Caki2 (cell line): Measurements from ENCODE around the gene CSNK1A1. TPM values are rescaled to one million over a fixed set of nuclear protein-coding genes. Genes with fewer than 3 reads are reported as not detected.
A peak's percentile ranks its signal among the peaks of the same experiment; 100 is the strongest.
"Not testable (repeated sequence)": the region's sequence is repeated elsewhere in the genome, so short reads cannot be mapped to it uniquely, and the experiment has no call there.

Experiments
- DNase-seq: peaks from one replicate; pipeline ENCODE4 v3.0.0-alpha.2; 2015; ENCODE audit warnings: low read depth
- in situ Hi-C: cut with HindIII; loops from 2 replicates; pipeline ENCODE4 v1.10.0; 2016; ENCODE audit warnings: low sequenced_read_pairs, low pct_unique_long_range_greater_than_20kb, mixed read lengths
- total RNA-seq: library from RNA; depleted of rRNA; stranded (reverse); fragments of >200 nt; shearing (Covaris generic); gene quantifications from 2 replicates; pipeline ENCODE4 v1.2.3, GENCODE V29; 2014; ENCODE audit warnings: low replicate concordance

The CSNK1A1 gene
- total RNA-seq, 1 experiment from 2014 or later = 199 TPM

DNA sequence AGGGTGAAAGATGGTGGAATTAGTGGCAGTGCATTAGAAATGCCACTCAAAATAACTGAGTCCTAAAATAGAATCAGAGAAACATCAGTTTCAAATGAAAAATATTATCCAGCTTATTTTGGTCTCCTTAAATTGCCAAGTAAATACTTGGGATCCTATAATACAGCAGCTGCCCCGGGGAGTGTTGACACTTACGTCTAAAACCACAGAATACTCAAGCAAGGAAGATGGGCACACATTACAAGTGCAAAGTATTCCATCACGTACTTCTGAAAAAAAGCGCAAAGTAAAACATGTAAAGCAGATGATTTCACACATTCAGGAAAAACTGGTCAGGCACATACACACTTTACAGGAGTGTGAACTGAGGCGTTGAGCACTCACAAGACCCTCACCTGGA, 27.7 kb upstream of the CSNK1A1 start:
- no peak for DNase-seq
- in situ Hi-C loops = no loop called here

DNA sequence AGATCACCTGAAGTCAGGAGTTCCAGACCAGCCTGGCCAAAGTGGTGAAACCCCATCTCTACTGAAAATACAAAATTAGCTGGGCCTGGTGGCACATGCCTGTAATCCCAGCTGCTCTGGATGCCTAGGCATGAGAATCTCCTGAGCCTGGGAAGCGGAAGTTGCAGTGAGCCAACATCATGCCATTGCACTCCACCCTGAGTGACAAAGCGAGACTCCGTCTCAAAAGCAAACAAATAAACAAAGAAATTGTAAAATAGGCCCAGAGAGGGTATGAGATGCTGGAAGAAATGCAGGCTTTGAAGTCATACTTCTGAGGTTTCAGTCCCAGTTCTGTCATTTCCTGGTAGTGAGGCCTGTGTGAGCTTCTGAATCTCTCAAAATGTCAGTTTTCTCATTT, 24.8 kb upstream of the CSNK1A1 start:
- DNase-seq = no peak

DNA sequence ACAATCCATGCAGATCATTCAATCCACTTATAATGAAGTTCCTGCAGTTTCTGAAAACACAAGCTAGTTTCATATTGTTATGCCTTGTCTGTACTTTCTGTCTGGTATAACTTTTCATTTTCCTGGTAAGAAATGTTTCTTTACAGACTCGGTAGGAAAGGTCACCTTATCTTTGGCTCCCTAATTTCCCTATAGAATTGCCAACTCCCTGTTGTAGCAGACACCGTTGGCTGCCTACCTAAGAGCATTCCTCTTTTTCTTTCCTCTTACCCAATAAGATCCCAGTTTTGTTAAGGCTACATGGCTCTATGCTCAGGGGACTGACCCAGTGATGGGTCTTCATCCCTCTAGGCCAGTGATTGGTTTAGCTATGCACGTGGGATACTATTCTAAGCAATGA, 23.9 kb upstream of the CSNK1A1 start:
- in situ Hi-C loops = no loop called here
- no peak for DNase-seq

More for the DNA sequence above, 24.8 kb upstream of the CSNK1A1 start:
- in situ Hi-C loops = no loop called here

DNA sequence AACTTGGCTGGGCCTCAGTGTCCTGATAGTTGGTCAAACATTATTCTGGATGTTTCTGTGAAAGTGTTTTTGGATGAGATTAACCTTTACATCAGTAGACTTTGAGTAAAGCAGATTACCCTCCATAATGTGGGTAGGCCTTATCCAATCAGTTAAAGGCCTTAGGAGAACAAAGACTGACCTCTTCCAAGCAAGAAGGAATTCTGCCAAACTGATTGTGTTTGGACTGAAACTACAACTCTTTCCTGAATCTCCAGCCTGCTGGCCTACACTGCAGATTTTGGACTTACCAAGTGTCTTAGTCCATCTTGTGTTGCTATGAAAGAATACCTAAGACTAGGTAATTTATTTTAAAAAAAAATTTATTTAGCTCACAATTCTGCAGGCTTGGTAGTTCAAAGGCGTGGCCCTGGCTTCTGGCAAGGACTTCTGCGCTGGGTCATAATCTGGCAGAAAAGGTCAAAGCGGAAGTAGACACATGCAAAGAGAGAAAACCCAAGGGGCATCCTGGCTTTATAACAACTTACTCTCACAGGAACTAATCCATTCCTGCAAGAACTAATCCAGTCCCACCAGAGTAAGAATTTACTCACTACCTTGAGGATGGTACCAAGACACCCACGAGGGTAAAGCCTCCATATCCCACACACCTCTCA, 21.5 kb upstream of the CSNK1A1 start:
- no peak for DNase-seq
- in situ Hi-C loops = no loop called here

DNA sequence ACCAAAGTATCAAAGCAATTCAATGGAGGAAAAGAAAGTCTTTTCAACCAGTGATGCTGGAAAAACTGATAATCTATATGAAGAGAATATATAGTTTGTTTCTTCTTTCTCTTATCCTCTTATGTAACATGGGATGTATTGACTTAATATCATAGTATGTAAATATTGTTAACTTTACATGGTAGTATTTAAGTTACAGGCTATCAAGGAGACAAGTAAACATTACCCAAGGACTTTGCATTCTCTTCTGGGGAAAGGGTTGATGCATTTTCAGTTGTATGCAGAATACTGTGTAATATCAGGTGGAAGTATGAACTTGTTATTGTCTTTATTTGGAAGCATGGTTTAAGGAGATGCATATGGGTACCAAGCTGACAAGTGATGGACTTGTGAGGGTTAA, 20.9 kb upstream of the CSNK1A1 start:
- in situ Hi-C loops = no loop called here
- no peak for DNase-seq

DNA sequence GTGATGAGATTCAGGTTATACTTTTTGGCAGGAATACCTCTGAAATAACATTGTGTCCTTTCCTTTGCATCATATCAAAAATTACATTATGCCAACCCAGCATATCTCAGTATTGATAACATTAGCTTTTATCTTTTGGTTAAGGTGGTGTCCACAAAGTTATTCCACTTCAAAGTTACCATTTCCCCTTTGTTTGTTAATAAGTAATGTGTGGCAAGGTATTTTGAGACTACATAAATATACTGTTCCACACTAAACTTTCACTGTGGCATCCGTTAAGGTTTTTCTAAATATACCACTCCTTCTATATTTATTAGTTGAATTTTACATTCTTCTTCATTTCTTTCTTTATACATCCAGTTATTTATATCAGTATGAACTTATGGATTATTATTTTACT, 16.0 kb upstream of the CSNK1A1 start:
- no peak for DNase-seq
- in situ Hi-C loops = no loop called here

DNA sequence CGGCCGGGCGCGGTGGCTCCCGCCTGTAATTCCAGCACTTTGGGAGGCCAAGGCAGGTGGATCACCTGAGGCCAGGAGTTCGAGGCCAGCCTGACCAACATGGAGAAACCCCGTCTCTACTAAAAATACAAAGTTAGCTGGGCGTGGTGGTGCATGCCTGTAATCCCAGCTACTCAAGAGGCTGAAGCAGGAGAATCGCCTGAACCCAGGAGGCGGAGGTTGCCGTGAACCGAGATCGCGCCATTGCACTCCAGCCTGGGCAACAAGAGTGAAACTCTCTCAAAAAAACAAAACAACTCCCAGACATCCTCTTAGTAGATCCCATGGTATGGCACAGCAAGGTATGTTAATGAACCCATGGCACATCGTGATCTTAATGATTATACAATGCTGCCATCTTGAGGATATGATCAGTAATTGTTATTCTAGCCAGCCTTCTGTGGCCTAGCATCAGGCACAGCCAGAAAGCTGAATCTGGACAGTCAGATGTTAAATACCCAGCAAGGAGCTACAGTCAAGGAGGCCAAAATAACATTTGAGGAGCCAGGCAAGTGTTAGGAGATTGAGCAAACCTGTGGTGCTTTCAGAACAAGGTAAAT, 13.4 kb upstream of the CSNK1A1 start:
- peak; percentile 61 for DNase-seq
- in situ Hi-C loops = not testable (repeated sequence)

DNA sequence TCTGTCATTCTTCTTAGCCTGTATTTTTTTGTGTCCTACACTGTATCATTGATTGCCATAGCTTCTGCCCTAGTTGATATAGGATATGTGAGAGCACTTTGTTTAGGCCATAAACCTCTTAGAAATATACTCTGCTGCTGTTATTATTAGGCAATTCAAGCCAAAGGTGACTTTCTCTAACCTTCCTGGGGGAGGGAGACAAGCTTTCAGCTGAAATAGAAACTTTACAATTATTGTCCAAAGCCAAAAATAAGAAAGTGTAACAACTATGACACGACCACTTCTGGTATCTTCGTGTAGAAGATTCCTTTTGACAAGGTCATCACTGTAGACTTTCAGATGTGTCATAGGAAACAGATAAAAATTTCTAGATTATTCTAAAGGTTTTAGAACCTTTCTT, 12.2 kb upstream of the CSNK1A1 start:
- DNase-seq = no peak
- in situ Hi-C loops = no loop called here

DNA sequence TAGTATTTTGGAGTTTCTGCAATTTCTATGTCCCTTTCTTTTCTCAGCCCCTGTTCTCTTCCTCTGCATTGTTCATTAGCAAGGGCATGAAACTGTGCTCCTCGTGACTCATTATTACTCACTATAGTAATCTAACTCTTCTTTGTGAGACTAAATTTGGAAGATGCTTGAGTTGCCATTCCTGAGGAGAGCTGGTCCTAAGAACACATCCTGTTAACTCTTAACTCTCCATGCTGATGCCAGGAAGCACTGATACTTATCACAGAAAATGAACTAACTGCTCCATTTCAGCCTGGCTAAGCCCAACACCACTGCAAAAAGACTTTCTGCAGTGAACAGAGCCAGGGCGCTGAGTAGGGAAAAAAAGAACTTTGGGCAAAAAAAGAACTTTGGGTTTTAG, 10.6 kb upstream of the CSNK1A1 start:
- in situ Hi-C loops = no loop called here
- DNase-seq = peak; percentile 78

DNA sequence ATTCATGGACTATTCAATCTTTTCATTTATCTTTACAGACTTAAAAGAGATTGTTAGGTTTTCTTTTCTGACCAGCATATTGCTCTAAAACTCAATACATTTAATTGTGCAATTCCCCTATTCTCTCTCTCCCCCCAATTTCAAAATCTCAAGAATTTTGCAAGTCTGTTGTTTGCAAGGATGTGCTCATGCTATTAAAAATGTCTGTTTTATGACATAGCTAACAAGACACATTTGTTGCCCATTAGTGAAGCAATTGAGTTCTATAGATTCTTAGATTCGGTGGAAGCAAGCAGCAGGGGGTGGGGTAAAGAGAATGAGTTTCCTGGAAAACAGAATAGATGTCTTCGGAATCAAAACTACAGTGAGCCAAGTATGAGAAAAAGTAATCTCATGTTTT, 8.5 kb upstream of the CSNK1A1 start:
- DNase-seq = no peak
- in situ Hi-C loops = no loop called here

DNA sequence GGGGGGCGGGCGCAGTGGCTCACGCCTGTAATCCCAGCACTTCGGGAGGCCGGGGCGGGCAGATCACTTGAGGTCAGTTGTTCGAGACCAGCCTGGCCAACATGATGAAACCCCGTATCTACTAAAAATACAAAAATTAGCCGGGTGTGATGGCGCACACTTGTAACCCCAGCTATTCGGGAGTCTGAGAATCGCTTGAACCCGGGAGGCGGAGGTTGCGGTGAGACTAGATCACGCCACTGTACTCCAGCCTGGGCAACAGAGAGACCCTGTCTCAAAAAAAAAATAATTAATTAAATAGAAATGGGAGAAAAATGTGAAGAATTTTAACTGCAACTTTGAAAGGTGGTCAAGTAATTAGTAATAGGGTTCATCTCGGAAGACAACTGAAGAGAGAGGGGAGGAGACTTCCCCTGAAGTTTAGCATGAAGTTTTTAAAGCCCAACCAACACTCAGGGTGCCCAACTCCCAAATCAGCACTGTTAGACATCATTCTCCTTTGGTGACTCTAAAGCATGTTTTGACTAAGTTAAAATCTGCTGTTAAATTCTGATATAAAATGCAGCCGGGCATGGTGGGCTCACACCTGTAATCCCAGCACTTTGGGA, 1.4 kb upstream of the CSNK1A1 start:
- in situ Hi-C loops = no loop called here
- no peak for DNase-seq

DNA sequence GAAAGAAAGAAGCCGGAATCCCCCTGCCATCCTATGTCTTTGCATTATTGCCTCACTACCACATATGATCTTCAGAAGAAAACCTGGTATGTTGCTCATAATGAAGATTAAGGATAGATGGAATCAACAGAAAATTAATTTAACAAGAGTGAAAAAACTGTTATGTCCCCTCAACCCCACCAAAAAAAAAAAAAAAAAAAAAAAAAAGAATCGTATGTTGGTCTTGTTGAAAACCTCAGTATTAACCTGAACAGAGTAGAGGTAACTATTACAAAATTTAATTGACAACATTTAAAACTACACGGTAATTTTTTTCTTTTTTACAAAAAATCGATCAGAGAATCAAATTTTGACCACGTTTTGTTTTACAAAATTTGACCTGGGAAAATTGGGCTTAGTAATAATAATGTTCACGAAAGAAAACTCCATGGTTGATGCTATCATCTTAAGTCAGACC, 827 bp upstream of the CSNK1A1 start:
- DNase-seq = no peak
- in situ Hi-C loops = no loop called here

DNA sequence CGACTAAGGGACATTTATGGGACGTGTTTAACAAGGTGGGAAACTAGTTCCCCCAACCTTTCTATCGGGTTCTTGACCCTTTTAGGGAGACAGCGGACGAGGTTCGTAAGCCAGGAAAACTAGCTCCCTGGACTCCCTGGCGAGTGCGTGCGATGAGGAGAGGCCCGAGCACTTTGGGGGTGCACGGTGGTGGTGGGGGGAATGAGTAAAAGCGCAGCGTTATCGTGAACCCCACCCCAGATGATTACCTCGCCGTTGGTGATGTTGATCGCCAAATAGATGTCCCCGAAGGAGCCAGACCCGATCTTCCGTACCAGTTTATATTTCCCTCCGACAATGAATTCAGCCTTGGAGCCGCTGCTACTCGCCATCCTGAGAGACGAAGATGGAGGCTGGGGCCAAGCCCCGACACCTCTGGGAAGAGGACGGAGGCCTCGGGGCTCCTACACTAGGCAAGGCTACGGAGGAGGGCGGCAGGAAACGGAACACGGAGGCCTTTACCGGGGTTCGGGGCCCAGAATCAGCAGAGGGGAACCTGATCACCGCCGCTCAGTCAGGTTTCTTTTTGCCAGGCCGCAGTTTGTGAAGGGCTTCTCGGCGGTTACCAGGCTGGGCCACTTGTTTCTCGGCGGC, 529 bp downstream of the CSNK1A1 start:
- no peak for DNase-seq
- in situ Hi-C loops = no loop called here

DNA sequence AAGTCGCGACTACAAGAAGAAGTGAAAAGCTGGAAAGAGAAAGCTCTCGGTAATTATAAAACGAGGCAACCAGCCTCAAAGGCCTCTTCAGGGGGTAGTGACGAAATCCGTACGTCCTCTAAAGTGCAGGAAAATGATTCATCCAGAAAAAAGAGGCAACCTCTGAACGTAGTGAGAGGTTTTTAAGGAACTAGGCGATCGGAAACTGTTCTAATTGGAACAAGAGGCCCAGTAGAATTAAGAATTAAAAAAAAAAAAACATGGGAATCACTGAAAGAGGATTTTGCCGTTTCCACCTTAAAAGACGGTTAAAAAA, 1.0 kb downstream of the CSNK1A1 start:
- no peak for DNase-seq

DNA sequence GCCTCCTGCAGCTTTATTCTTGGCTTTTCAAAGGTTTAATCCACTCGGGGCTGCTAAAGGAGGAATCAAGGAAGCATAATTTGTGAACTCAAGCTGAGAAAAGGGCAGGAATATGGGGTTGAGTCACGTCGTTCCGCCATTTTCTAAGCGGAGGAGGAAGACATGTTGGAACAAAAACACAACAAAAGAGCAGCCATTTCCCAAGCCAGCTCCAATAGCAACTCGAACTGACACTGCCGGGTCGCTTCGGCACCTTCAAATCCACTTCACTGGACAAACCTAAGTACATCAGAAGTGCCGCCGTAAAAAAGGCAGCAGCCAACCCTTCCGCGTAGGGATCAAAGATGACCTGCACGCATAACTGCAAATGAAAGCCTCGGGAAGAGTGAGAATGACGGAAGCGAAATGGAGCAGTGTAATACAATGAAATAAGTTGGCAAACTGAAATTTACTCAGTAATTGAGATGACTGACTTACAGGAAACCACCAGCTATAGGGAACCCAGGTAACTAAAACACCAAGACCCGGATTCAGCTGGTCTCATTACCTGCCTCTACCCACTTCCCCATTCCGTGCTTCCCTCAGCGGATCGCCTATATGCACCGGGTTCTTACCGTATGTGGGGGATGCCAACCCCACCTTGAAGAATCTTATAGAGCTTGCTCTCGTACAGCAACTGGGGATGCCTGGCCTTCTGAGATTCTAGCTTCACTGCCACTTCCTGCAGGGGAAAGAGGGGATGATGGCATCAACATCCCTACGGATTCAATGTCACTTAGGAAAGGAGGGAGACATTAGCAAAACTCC, 1.6 kb downstream of the CSNK1A1 start:
- peak; percentile 64 for DNase-seq
- in situ Hi-C loops = no loop called here

More for the DNA sequence above, 1.0 kb downstream of the CSNK1A1 start:
- in situ Hi-C loops = no loop called here

DNA sequence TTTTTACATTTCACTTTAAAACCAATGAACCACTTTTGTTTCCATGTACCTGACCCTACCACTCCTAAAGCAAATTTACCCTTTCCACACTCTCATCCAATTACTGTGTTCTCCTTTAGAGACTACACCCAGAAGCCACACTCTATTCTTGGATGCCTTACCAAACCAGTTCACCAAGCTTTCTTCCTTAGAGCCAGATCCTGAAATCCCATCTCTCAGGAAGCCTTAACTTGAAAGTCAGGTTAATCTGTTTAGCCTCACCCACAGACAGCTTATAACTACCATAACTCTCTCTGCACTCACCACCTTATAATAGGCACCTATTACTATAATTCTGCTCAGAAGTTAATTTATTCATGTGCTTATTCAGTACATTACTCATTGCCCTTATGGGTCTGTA, 4.3 kb downstream of the CSNK1A1 start:
- no peak for DNase-seq
- in situ Hi-C loops = no loop called here

DNA sequence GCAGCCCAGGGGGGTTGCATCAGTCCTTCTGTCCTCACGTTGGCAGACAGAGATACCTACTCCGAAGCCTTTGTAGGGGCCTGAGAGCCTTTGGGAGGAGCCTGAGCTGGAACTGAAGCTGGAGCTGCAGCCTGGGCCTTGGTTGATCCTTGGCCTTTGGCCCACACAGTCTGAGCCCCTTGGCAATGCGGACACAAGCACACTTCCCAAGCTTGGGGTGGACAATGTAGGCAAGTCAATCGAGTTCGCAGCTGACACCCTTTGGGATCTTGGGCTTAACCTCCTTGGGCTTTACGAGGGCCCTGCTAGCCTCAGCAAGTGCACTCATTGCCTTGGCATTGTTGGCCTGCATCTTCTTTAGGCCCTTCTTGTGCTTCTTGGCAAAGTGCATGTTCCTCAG, 5.9 kb downstream of the CSNK1A1 start:
- no peak for DNase-seq
- in situ Hi-C loops = no loop called here

DNA sequence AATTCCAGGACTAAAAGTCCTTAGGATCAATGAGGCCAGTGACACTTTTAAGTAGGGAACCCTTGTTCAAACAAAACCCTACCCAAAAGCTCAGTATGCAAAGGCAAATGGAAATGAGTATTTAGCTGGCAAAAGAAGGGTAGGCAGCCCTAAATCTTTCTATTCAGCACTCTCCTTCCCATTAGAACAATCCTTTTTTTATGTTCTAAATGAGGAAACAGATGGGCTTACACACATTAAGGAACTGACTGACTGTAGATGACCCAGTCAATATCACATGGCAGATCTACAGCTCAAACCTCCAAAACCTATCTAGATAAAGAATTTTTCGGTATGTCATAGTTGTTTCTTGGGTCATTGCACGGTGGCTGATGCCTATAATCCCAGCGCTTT, 7.2 kb downstream of the CSNK1A1 start:
- in situ Hi-C loops = no loop called here

More for the DNA sequence above, 7.2 kb downstream of the CSNK1A1 start:
- DNase-seq = no peak
